Umbilical cord (tissue), 2 donors: ENCODE results near the gene RGS3. TPM values are rescaled to one million over a fixed set of nuclear protein-coding genes. Genes with fewer than 3 reads are reported as not detected.
A peak's percentile ranks its signal among the peaks of the same experiment; 100 is the strongest.

ENCODE experiments used
- DNase-seq: peaks from one replicate; pipeline ENCODE4 v3.0.0-alpha.2; 2015; ENCODE audit warnings: low spot score
- total RNA-seq: library from RNA; depleted of rRNA; stranded (reverse); fragments of >200 nt; gene quantifications from one replicate; pipeline ENCODE4 v1.2.3, GENCODE V29; 2014; ENCODE audit warnings: low replicate concordance; ENCODE audit not compliant: insufficient read depth

Gene RGS3
- total RNA-seq, 1 donor from 2014 or later, result 42.1 TPM

DNA sequence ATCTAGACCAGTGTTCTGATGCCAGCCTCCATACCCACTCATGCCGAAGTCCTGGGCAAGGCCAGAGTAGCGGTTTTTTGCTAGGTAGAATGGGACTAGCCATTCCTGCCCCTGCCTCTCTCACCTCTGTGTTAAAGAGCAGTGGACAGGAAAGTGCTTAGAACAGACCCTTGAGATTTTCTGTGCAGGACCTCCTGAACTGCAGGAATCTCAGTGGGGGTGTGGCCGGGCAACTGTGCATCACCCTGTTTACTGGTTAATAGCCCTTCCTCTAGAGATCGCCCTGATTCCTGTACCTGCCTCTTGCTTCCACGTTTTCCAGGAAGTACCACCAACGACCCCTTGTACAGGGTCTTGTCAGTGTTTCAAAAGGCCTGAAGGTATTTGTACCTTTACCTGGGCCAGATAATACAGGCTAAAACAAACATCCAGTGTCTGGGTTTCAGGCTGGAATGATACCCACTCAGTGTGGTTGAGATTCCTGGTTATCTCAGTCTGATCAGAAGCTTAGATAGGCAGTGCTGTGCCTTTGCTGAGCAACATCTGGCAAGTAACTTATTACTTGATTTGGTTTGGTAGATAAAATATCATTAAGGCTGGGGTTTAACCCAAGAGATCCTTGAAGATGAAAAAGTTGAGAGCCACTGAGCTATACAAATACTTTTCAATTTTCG, 65.9 kb downstream of the RGS3 start:
- no peak for DNase-seq

GRCh38 chr9:113530022-113530635, 66.6 kb downstream of the RGS3 start:
- DNase-seq, result no peak

DNA sequence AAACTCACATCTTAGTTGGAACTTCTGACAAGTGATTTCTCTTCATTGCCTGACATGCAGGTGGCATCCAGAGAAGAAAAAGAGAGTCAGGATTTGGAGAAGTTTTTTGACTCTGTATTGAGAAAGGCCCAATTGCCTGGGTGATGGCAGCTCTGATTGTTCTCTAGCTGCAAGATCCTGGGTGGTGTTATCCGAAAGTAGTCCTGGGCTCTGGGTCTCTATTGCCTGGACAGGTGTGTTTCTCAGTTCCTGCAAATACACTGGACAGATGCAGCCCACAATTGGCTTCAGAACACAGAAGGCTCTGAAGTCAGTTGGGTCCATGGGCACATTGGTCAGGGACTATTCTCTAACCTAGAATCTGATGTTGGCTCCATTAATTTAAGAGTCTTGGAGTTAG, 67.4 kb downstream of the RGS3 start:
- DNase-seq, result no peak

GRCh38 chr9:113531919-113532808, 68.6 kb downstream of the RGS3 start:
- no peak for DNase-seq

GRCh38 chr9:113532809-113533190, 69.3 kb downstream of the RGS3 start:
- DNase-seq, result no peak

GRCh38 chr9:113533335-113534225, 70.1 kb downstream of the RGS3 start:
- DNase-seq, result peak; percentile 44

DNA sequence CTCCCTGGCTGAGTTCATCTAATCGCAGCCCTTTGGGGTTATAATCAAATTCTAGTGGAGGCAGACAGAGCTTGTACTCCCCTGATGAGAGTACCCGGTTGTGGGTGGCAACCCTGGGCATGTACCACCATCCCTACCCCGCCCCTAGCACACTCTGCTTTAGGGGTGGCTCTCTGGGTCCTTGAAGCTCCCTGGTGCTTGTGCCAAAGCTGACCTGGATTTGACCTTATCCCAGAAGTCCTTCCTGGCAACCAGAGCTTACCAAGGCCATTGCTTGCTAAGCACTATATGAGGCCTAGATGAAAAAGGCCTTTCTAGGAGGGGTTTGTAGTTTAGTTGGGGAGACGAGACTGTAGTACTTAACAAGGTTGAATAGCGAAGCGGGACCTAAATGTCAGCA, 72.2 kb downstream of the RGS3 start:
- no peak for DNase-seq

DNA sequence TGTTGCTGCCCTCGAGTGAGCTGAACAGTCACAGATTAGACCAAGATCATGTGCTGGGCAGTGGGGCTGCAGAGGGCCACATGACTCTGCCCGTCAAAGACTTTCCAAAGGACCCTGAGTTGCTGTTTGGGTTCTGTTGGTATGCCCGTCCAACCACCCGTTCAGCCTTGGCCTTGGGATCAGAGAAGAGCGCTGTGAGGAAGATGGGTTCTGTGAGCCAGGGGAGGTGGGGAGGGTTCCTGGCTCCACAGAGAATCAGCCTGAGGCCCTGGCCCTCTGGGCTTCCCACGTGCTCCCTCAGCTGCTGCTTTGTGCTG, 72.6 kb downstream of the RGS3 start:
- DNase-seq, result no peak

- peak; percentile 71 for DNase-seq
Observed at GRCh38 chr9:113536483-113537228, 73.1 kb downstream of the RGS3 start.

GRCh38 chr9:113537229-113537810, 73.8 kb downstream of the RGS3 start:
- no peak for DNase-seq

DNA sequence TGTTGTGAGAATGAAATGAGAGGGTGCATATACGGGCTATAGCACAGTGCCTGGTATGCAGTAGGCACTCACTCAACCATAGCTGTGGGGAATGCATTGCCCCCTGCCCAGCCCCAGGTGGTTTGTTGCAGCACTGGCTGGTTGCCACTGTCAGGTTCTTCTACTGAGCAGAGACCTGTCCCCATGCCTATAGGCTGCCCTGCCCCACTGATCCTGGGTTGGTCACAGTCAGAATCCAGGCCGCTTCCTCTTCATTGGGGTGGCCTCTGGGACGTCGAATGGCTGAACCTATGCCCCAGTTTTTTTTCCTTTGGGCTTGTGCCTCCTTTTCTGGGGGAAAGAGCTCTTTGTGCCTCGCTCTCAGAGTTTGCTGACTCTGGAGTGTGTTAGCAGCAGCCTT, 74.6 kb downstream of the RGS3 start:
- no peak for DNase-seq

GRCh38 chr9:113538701-113539430, 75.3 kb downstream of the RGS3 start:
- no peak for DNase-seq

DNA sequence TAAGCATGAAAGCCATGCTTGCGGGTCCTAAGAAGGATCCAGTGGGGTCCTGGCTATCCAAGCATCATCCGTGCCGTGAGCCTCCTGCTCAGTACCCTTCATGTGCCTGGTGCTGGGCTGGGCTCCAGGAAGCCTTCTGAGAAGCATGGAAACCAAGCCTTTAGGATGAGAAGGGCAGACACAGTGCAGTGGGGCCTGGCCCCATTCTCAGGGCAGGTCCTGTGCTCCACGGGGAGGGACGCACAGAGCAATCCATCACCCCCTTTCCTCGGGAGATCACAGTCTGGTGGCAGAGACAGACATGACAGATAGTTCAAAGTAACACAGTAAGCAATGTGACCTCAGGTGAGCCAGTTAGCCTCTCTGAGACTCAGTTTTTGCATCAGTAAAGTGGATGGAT, 76.9 kb downstream of the RGS3 start:
- DNase-seq, result no peak

- DNase-seq, result peak; percentile 95
Observed at GRCh38 chr9:113541019-113541900, 77.7 kb downstream of the RGS3 start.

- DNase-seq, result no peak
Observed at GRCh38 chr9:113542006-113542405, 78.5 kb downstream of the RGS3 start.

- DNase-seq, result no peak
Observed at GRCh38 chr9:113542741-113543140, 79.2 kb downstream of the RGS3 start.

DNA sequence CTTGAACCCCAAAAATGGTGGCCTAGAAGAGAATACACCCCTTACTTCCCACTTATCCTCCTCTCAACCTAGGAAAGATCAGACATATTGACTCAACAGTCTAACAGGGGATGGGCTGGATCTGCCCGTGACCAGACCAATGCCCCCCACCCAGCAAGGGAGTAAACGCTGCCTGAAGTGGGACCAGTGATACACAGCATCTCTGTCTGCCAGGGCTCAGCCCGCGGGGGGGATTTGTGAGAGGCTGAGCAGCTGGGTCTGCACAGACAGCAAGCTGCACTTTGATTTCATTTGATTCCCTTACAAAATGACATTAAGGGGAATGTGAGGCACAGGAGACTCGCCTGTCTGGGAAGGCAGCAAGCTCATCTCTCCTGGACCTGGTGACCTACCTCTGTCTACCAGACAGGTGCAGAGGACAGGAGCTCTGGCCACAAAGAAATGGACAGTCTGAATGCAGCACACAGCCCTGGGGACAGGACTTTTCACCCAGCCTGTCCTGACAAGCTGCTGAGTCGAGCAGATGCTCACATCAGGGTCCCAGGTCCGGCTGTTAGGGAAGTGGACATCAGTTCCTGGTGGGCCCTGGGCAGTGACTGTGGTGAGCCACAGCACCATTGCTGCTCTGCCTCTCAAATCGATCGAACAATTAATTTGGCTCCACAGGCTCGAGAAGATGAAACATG, 79.9 kb downstream of the RGS3 start:
- DNase-seq, result no peak

GRCh38 chr9:113543982-113544303, 80.4 kb downstream of the RGS3 start:
- DNase-seq, result no peak

DNA sequence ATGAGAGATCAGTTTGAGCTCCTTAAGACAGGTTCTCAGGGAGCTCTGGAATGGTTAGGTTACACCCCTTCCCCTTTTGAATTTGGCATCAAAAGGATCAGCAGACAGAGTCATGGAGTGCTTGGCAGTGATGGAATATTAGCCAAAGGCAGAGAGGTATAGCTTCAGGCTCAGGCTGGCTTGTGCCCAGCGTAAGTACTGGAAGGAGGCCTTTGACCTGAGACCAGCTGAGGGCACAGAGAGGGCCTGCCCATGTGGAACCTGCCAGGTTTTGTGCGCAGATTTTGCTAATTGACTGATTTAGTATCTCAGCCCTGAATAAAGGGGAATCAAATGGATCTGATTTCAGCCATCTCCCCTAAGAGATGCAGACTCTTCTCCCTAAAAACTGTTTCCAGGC, 81.5 kb downstream of the RGS3 start:
- no peak for DNase-seq
